Medulla oblongata (tissue), 1 donor: ENCODE data around the gene EVI5L.

Source experiments
- DNase-seq: peaks from one replicate; pipeline ENCODE4 v3.0.0-alpha.2; 2015; ENCODE audit errors: extremely low spot score

EVI5L gene

DNA sequence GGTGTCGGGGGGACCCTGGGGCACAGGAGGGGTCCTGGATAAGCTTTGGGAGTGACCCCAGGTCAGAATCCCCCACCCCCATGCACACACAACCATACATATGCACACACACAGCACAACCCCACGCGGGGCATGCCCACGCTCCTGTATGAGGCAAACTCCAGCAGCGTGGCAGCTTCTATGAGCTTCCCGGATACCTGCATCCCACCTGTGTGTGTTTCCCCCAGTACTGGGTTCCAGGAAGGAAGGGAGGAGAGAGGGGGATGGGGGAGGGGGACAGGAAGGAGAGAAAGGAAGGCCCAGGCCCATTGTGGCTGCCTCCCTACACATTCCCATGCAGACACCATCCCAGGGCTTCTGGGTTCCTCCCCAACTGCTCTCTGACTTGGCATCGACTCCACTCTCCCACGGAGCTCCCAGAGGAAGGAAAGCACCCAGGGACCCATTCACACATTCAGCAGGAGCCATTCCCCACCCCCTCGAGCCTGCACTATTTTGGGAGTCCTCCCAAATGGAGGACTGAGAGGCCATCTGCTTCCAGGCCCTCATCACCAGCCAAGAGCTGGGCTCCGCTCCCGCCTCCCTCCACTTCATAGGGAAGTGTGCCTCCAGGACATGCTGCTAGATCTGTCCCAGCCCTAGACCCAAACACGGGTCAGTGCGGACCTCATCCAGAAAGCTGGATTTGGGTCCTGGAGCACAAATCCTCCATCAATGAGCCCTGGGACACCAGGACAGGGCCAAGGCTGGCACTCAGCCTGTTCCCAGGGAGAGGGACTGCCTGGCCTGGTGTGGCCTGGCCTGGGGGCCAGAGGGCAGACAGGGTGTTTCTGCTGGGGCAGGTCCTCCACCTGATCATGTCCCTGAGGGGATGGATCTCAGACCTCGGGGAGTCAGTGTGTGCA, 30.9 kb downstream of the EVI5L start:
- no peak for DNase-seq

DNA sequence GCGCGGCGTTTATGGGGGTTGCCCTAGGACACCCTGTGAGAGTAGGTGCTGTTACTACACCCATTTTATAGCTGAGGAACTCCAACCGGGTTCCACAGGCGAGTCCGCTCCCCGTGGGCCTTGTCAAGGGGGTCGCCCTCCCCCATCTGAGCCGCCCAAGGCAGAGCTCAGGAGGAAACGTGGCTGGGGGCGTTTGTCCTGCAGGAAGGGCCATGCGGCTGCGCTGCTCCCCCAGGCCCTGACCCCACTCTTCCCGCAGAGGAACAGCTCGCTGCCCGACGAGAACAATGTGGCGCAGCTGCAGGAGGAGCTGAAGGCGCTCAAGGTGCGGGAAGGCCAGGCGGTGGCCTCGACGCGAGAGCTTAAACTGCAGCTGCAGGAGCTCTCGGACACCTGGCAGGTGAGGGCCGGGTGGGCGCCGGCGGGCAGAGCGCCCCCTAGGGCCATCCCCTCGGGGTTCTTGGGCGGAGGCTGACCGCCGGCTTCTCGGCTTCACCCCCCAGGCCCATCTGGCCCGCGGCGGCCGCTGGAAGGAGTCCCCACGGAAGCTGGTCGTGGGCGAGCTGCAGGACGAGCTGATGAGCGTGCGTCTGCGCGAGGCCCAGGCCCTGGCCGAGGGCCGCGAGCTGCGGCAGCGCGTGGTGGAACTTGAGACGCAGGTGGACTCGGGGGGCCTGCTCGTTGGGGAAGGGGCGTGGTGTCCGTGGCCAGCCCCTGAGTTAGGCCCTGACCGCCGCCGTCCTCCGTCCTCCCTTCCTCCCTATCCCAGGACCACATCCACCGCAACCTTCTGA, 31.8 kb downstream of the EVI5L start:
- DNase-seq, result no peak

DNA sequence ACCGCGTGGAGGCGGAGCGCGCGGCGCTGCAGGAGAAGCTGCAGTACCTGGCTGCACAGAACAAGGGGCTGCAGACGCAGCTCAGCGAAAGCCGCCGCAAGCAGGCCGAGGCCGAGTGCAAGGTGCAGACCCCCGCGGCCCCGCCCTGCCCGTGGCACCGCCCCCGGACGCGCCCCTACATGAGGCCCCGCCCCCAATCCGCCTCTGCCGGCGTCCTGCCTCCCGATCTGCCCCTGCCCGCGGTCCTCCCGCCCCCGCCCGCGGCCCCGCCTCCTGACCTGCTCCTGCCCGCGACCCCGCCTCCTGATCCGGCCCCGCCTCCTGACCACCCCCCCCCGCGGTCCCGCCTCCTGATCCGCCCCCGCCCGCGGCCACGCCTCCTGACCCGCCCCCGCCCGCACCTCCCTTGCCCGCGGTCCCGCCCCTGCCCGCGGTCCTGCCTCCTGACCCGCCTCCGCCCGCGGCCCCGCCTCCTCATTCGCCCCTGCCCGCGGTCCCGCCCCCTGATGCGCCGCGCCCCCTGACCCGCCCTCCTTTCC, 32.5 kb downstream of the EVI5L start:
- DNase-seq, result no peak

DNA sequence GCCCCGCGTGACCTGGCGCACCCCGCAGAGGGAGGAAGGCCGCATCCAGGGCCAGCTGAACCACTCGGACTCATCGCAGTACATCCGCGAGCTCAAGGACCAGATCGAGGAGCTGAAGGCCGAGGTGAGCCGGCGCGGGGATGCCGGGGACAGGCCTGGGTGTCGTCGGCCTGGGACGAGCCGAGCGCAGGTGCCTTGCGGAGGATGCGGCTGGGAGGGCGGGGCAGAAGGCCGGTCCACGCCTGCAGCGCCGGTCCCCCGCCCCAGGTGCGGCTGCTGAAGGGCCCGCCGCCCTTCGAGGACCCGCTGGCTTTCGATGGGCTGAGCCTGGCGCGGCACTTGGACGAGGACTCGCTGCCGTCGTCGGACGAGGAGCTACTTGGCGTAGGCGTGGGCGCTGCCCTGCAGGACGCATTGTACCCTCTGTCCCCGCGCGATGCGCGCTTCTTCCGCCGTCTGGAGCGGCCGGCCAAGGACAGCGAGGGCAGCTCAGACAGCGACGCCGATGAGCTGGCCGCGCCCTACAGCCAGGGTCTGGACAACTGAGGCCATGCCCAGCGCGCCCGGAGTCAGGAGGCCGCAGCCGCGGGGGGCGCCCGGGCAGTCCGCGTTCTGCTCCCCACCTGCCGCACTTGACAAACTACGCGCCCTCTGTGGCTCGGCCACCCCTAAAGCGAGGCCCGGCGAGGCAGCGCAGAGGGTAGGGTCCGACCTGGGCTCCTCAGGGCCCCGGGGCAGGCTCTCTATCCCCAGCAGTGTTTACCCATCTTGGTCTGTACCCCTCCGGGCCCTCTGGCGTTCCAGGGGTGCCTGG, 33.3 kb downstream of the EVI5L start:
- DNase-seq, result no peak

DNA sequence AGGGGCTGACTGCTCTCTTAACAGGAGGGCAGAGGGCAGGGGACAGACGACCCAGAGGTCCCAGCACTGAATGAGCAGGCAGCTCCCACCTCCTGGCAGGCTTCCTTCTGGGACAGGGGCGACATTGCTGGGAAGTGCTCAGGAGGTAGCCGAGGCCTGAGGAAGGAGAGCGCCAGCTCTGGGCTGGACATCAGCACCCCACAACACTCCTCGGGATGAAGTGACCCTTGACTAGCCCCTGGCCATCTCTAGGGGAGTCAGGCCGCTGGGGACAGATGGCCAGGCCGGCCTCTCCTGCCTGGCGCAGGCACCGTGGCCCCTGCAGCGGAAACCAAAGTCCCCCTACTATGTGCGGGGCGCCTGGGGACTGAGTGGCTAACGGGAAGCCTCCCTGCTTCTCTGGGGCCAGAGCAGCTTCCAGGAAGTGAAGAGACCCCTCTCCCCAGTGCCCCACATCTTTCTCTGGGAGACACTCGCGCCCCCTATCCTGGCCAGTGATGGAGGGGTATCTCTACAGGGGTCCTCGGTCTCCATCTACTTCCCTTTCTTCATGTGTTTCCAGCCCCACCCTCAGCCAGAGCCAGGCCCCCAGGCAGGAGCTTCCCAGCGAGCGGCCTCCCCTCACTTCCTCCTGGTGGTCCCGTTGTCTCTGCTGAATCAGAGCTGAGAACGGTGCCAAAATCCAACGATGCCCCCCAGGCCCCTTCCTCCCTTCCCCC, 34.1 kb downstream of the EVI5L start:
- DNase-seq, result no peak

DNA sequence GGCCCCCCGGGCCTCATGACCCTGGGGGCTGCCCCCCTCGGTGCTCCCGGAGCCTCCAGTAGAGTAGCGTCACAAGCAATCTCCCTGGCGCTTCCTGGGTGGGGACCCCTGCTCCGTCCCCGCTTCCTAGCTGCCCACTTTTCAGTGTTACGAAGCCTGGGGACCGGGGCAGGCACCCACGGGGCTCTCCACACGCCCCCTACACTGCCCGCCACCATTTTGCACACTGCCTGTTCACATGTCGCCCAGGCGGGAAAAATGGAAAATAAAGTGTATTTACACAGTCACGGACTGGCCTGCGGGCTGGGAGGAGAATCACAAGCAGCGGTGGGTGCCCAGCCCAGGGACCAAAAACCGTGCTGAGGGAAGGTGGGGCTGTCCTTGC, 34.7 kb downstream of the EVI5L start:
- no peak for DNase-seq

DNA sequence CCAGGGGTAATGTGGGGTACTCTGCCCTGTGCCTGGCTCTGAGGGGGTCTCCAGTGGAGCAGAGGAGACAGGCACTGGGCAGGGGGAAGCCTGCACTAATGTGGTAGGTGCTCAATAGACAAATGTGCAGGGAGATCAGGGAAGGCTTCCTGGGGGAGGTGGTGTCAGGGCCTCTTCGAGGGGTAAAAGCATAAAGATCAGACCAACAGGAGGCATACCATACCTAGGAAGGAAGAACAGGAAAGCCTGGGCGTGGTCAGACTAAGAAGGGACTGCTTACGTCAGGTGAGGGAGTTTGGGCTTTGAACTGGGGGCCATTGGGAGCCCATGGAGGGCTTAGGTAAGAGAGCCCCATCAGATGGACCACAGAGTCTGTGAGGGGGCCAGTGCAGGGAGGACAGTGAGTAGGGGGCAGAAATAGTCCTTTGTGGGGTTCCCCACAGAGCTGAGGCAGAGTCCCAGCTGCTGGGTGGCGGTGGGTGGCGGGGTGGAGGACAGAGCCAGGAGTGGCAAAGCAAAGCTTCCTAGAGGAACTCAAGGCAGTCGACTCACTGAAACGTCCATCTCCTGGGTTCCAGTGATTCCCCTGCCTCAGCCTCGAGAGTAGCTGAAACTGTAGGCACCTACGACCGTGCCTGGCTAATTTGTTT, 35.4 kb downstream of the EVI5L start:
- no peak for DNase-seq

DNA sequence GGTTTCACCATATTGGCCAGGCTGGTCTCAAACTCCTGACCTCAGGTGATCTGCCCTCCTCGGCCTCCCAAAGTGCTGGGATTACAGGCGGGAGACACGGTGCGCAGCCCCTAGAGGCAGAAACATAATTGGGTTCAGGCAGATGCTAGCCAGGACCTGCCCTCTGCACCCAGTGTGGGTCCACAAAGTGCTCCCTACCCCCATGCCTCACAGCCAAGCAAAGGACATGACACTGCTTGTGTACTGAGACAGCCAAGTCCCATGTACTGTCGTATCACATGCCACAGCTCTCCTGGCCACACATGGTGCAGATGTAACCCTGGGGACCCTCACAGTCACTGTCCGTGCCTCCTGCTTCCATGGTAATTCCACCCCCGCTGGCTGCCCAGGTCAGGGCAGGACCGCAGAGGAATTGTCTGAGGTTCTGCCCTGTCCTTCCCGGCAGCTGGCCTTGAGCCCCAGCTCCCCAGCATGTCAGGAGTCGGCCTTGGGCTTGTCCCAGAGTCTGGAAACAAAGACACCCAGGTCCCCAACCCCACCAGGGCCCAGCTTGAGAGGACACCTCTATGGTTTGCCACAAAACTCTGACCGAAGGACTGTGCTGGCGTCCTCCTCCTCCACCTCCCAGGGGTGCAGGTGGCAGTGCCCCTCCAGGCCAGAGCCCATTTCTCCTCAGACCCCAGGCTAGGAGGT, 36.5 kb downstream of the EVI5L start:
- no peak for DNase-seq

DNA sequence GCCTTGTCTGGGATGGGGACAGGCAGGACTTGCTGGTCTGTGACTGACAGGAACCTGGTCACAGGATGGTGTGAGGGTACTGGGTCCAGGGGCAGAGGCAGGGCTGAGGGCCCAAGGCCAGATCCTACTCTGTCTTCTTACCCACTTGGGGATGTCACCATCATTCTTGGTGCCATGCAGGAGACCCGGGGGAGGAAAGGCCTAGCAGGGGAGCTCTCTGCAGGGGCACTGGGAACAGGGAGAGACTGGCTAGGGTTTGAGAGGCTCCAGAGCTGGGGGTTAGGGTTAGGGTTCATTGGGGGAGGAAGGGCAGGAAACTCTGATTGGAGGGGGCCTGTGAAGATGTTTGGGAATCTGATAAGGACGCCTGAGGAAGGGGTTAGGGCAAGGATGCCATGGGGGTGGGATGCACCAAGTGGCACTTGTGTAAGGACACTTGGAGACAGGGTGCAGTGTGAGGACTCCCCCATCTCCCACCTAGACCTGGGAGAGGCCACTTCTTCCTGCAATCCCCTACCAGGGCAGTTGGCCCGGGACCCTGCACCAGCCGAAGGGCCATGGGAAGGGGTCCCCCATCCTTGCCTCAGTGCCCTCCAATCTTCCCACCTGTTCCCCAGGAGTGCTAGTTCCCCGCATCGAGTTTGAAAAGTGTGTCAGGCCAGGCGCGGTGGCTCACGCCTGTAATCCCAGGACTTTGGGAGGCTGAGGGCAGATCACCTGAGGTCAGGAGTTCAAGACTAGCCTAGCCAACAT, 37.2 kb downstream of the EVI5L start:
- DNase-seq, result no peak

DNA sequence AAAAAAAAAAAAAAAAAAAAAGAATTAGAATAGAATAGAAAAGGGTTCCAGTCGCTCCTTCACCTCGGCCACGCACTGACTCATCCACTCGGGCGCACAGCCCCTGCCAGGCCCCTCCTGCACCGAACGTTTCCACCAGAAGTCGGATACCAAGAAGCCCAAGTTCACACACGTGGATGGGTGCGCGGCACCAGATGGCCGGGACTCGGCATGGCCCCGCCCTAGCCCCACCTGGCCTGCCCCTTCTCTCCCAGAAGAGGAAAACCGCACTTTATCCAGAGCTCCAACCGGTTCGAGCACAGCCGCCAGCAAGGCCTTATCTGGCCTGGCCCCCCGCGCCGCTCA, 38.3 kb downstream of the EVI5L start:
- no peak for DNase-seq

DNA sequence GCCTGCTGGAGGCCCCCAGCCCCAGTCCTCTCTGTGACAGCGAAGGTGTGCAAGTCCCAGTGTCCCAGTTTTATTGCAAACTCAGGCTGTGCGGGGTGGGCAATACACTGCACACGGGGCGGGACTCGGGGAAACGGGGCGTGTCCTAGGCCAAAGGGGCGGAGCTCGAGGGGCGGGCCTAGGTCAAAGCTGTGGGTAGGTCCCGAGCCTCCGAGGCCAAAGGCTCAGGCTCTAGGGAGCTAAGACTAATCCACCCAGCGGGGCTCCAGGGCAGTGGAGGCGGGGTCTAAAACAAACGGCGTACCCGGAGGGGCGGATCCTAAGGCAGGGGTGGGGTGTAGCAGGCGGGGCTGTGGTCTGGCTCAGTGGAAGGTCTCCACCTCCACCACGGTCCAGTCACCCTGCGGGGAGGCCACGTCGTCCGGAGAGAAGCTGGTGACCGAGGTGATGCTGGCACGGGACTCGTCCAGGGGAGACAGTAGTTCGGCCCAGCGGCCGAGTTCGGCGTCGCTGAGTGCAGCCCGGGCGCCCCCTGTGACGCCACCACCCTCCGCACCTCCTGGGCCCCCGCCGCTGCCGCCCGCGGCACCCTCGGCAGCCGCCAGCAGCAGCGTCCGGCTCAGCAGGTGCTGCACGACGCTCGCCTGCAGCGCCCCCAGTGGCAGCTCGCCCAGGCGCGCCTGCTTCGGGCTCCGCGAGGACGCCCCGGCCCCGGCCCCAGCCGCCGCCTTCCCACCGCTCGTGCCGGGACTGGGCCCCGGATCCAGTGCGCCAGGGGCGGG, 38.8 kb downstream of the EVI5L start:
- no peak for DNase-seq

DNA sequence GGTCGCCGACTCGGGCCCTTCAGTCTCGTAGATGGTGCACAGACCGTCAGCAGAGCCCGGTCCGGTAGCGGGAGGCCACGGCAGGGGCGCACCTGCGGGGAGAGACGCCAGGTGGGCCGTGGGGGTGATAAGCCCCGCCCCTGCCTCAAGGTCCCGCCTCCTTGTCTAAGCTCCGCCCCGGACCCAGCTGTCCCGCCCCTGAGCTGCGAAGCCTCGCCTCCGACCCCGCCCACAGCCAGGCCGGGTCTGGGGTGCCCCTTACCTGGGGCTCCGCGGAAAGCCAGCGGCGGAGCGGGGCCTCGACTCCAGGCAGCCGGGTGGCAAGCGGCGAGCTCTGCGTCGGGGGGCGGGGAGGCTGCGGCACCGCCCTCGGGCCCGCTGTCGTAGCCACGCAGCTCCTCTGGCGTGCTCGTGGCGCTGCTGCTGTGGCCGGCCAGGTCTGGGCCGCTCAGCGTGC, 39.5 kb downstream of the EVI5L start:
- no peak for DNase-seq

DNA sequence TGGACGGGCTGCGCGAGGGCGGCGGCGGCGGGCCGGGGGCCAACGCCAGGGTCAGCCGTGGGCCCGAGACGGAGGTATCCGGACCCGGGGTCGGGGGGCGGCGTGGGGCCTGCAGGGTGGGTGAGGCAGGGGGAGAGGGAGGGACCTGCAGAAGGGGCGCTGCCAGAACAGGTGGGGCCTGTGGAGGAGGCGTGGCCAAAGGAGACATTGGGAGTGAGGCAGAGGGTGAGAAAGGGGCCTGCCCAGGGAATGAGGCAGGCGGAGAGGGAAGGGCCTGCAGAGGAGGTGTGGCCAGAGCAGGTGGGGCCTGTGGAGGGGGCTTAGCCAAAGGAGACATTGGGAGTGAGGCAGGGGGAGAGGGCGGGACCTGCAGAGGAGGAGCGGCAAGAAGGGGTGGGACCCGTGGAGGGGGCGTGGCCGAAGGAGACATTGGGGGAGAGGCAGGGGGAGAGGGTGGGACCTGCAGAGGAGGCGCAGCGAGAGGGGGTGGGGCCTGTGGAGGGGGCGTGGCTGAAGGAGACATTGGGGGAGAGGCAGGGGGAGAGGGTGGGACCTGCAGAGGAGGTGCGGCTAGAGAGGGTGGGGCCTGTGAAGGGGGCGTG, 40.0 kb downstream of the EVI5L start:
- DNase-seq, result no peak

DNA sequence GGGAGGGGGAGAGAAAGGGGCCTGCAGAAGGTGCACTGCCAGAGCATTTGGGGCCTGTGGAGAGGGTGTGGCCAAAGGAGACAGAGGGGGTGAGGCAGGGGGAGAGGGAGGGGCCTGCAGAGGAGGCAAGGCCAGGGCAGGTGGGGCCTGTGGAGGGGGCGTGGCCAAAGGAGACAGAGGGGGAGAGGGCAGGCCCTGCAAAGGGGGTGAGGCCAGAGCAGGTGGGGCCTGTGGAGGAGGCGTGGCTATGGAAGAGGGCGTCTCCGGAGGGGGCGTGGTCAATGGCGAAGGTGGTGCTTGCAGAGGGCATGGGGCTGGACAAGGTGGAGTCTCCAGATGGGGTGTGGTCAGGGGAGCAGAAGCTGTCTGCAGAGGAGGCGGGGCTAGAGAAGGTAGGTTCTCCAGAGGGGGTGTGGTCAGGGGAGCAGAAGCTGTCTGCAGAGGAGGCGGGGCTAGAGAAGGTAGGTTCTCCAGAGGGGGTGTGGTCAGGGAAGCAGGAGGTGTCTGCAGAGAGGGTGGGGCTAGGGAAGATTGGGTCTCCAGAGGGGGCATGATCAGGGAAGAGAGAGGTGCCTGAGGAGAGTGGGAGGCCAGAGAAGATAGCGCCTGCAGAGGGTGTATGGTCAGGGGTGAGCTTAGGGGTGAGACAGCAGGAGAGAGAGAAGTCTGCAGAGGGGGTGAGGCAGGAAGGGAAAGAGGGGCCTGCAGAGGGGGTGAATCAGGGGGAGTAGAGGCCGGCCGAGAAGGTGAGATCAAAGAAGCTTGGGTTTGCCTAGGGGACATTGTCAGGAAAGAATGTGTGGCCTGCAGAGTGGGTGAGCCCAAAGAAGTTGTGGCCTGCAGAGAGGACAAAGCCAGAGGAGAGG, 40.8 kb downstream of the EVI5L start:
- DNase-seq, result no peak

DNA sequence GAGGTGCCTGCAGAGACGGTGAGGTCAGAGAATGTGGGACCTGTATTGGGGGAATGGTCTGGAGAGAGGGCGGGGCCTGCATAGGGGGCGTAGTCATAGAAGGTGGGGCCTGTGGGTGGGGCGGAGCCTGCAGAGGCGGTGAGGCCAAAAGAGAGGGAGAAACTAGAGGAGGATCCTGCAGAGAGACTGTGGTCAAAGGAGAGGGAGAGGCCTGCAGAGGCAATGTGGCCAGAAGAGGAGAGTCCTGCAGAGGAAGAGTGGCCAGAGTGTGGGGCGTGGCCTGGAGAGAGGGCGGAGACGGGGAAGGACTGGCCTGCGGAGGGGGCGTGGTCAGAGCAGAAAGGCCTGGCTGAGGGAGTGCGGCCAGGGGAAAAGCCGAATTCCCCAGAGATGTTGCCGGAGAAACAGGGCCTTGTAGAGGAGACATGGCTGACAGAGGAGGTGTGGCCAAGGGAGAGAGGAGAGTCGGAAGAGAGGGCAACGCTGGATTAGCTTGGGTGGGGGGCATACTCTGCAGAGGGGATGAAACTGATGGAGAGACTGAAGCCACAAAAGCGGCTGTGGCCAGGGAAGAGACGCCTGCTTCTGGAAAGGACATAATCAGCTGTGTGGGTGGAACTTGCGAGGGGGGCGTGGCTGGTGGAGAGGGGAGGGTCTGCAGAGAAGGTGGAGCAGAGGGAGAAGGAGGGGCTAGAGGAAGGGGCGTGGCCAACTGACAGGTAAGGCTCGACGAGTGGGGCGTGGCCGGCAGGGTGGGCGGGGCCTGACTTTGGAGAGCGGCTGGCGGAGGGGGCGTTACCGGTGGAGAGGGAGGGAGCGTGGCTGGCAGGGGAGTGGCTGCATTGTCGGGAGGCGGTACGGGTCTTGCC, 41.7 kb downstream of the EVI5L start:
- DNase-seq, result peak; percentile 77
